LNCaP clone FGC (cell line): ENCODE data around the gene NXPH3.
"Not testable (repeated sequence)": the region's sequence is repeated elsewhere in the genome, so short reads cannot be mapped to it uniquely, and the experiment has no call there.

ENCODE experiments used
- DNase-seq: peaks from one replicate; pipeline ENCODE4 v3.0.0-alpha.2; 2011; ENCODE audit warnings: low read depth
- H3K4me3 ChIP-seq: 2 replicates; pipeline ENCODE4 v1.5.1; 2011; ENCODE audit warnings: mild to moderate bottlenecking, low read depth, low read length, control low read depth
- CTCF ChIP-seq: IDR thresholded peaks from 2 replicates; pipeline ENCODE4 v1.5.1; 2012; ENCODE audit warnings: mild to moderate bottlenecking; ENCODE audit not compliant: control insufficient read depth, insufficient read depth; ENCODE audit errors: extremely low read depth

NXPH3 gene

GRCh38 chr17:49549691-49550678 is 25.7 kb upstream of the NXPH3 start:
- TF ChIP-seq CTCF, result no peak
- H3K4me3 ChIP-seq, result no peak overlapping the region
- DNase-seq, result no peak

GRCh38 chr17:49550764-49551163 is 24.9 kb upstream of the NXPH3 start:
- H3K4me3 ChIP-seq, DNase-seq: not testable (repeated sequence)

GRCh38 chr17:49551221-49552069 is 24.2 kb upstream of the NXPH3 start:
- no peak for TF ChIP-seq CTCF
- no peak for DNase-seq
- H3K4me3 ChIP-seq, result no peak overlapping the region

- H3K4me3 ChIP-seq, result no peak overlapping the region
- no peak for TF ChIP-seq CTCF
- DNase-seq, result no peak
These were observed 23.5 kb upstream of the NXPH3 start for GRCh38 chr17:49552070-49552751.

- no peak overlapping the region for H3K4me3 ChIP-seq
- no peak for TF ChIP-seq CTCF
- no peak for DNase-seq
These were observed 21.9 kb upstream of the NXPH3 start for GRCh38 chr17:49553676-49554335.

- no peak overlapping the region for H3K4me3 ChIP-seq
- TF ChIP-seq CTCF, result no peak
- DNase-seq, result no peak
These were observed 20.8 kb upstream of the NXPH3 start for GRCh38 chr17:49554694-49555494.
